K562 (cell line): ENCODE measurements around the gene MAP1A. TPM values are rescaled to one million over a fixed set of nuclear protein-coding genes. Genes with fewer than 3 reads are reported as not detected.
A peak's percentile ranks its signal among the peaks of the same experiment; 100 is the strongest.

Experiments used
- ATAC-seq: fragments of 200-7000 bp; cut with Tn5 transposase; 3 replicates; pipeline ENCODE4 v1.9.1; 2020; ENCODE audit warnings: moderate library complexity
- BruUV-seq: library from RNA; stranded (reverse); fragments of 400-500 nt; replicated peaks from 2 replicates; lab custom pipeline; 2021; lab: Mats Ljungman, UMichigan
- CTCF ChIA-PET: fragments of 300-600 bp; formaldehyde crosslinking; extraction: SDS; loops from one replicate; lab custom pipeline; 2021; ENCODE audit warnings: low intra/inter-chr PET ratio; lab: Yijun Ruan, JAX
- POLR2A ChIA-PET: fragments of 300-600, 350-650 bp; sonication (Branson Sonifier 250); formaldehyde crosslinking; extraction: SDS; loops from one replicate; lab custom pipeline; 2021; ENCODE audit warnings: antibody characterized with exemption, inconsistent platforms; lab: Yijun Ruan, JAX
- DNase-seq, 4 experiments: peaks; one replicate each; pipeline versions ENCODE4 v3.0.0 to v3.0.0-alpha.2; 2011 to 2018; ENCODE audit warnings: low spot score in 3 of 4, mixed read lengths in 3 of 4; ENCODE audit errors: extremely low read depth in 1 of 4
- FAIRE-seq: peaks from 2 replicates; lab custom pipeline; 2011; peaks lifted over from hg19 to GRCh38; lab: Jason Lieb, UNC
- H2AFZ ChIP-seq: 2 replicates; pipeline ENCODE4 v1.6.0; 2011; ENCODE audit warnings: low read depth, low read length, control low read depth, inconsistent platforms
- H3K27ac ChIP-seq: fragments of 200-600 bp; 3 replicates; pipeline ENCODE4 v1.8.0; 2011; ENCODE audit warnings: low read depth, mild to moderate bottlenecking, control low read depth, inconsistent platforms, low read length, moderate library complexity, mixed read lengths; ENCODE audit errors: extremely low read depth
- H3K27me3 ChIP-seq, 2 experiments: fragments of 300-600 bp in 1 of 2; 2 replicates in 1 of 2; 3 replicates in 1 of 2; pipeline versions ENCODE4 v1.6.0 to v1.8.0; 2011; ENCODE audit warnings: inconsistent platforms in 2 of 2, low read length in 2 of 2, mild to moderate bottlenecking in 1 of 2, mixed read lengths in 1 of 2, moderate library complexity in 1 of 2; ENCODE audit not compliant: control insufficient read depth in 2 of 2, insufficient read depth in 2 of 2
- H3K36me3 ChIP-seq: fragments of 300-600 bp; 3 replicates; pipeline ENCODE4 v1.8.0; 2011; ENCODE audit warnings: mild to moderate bottlenecking, low read length, inconsistent platforms; ENCODE audit not compliant: control insufficient read depth, insufficient read depth
- H3K4me1 ChIP-seq, 2 experiments: fragments of 200-600 bp in 1 of 2; replicated peaks in 1 of 2; 2 replicates in 1 of 2; 3 replicates in 1 of 2; pipeline versions ENCODE4 v1.5.1 to v1.8.0; 2011; ENCODE audit warnings: inconsistent platforms in 2 of 2, low read length in 2 of 2, mild to moderate bottlenecking in 1 of 2, mixed read lengths in 1 of 2, moderate library complexity in 1 of 2; ENCODE audit not compliant: control insufficient read depth in 2 of 2, insufficient read depth in 2 of 2
- H3K4me2 ChIP-seq: 2 replicates; pipeline ENCODE4 v1.6.1; 2011; ENCODE audit warnings: low read length, control low read depth, inconsistent platforms, mixed read lengths; ENCODE audit not compliant: insufficient read depth
- H3K4me3 ChIP-seq: fragments of 200-600 bp; sonication (generic), shearing (Covaris generic); 2 replicates; pipeline ENCODE4 v1.5.1; 2016; ENCODE audit warnings: control low read depth, inconsistent platforms
- H3K79me2 ChIP-seq: fragments of 200-600 bp; 3 replicates; pipeline ENCODE4 v1.8.0; 2011; ENCODE audit warnings: low read length, inconsistent platforms; ENCODE audit not compliant: control insufficient read depth, insufficient read depth
- H3K9ac ChIP-seq, 2 experiments: 2 replicates each; pipeline versions ENCODE4 v1.6.0 to v1.6.1; 2011; ENCODE audit warnings: low read depth in 2 of 2, low read length in 2 of 2, control low read depth in 1 of 2, inconsistent platforms in 1 of 2, mild to moderate bottlenecking in 1 of 2, mixed read lengths in 1 of 2; ENCODE audit not compliant: insufficient read depth in 1 of 2
- H3K9me1 ChIP-seq: one replicate; pipeline ENCODE4 v1.6.0; 2011; ENCODE audit warnings: inconsistent platforms, mild to moderate bottlenecking, low read length, moderate library complexity; ENCODE audit not compliant: control insufficient read depth, insufficient read depth
- H3K9me3 ChIP-seq: replicated peaks from 2 replicates; pipeline ENCODE4 v1.5.1; 2011; ENCODE audit warnings: low read depth, low read length, inconsistent platforms; ENCODE audit not compliant: control insufficient read depth, insufficient read depth
- H4K20me1 ChIP-seq: replicated peaks from 2 replicates; pipeline ENCODE4 v1.6.1; 2011; ENCODE audit warnings: low read length, inconsistent platforms, mixed read lengths; ENCODE audit not compliant: control insufficient read depth, insufficient read depth
- C11orf30 ChIP-seq: fragments of 450-650 bp; IDR thresholded peaks from 2 replicates; pipeline ENCODE4 v1.6.1; 2016; ENCODE audit warnings: low read depth, mild to moderate bottlenecking
- CBX8 ChIP-seq: fragments of 200-600 bp; sonication (generic); IDR thresholded peaks from 2 replicates; pipeline ENCODE4 v1.6.1; 2012; ENCODE audit warnings: borderline replicate concordance, mixed run types, low read depth, mild to moderate bottlenecking, moderate library complexity, mixed read lengths, low read length, control low read depth, inconsistent platforms; ENCODE audit not compliant: poor library complexity, severe bottlenecking; ENCODE audit errors: extremely low read depth
- FOXP4 ChIP-seq: sonication (generic); formaldehyde crosslinking; IDR thresholded peaks from 2 replicates; pipeline ENCODE4 v1.8.0; 2022; ENCODE audit warnings: mild to moderate bottlenecking, missing genetic modification reagents, borderline replicate concordance
- SNAPC5 ChIP-seq: fragments of 250-450 bp; sonication (Bioruptor Pico); IDR thresholded peaks from 2 replicates; pipeline ENCODE4 v1.8.0; 2021; ENCODE audit warnings: moderate library complexity, mild to moderate bottlenecking, inconsistent platforms
- ZNF316 ChIP-seq: fragments of 450-650 bp; IDR thresholded peaks from 2 replicates; pipeline ENCODE4 v1.6.1; 2016
- WGBS: fragments of 100-300 bp; shearing (Covaris generic); methylation state at CpG from one replicate; pipeline ENCODE4 v1.1.6; 2016; ENCODE audit warnings: low coverage, mixed read lengths; ENCODE audit not compliant: insufficient coverage; ENCODE audit errors: missing lambda C conversion rate; 5-methylcytosine and 5-hydroxymethylcytosine counted together
- in situ Hi-C: fragments of 300-500 bp; cut with MboI; formaldehyde crosslinking; loops from 4 replicates; pipeline ENCODE4 v1.15.0; 2018; ENCODE audit warnings: inconsistent platforms, mixed read lengths
- intact Hi-C: fragments of 100-400 bp; cut with micrococcal nuclease; formaldehyde crosslinking; loops from 2 replicates; pipeline ENCODE4 v1.14.2; 2022
- polyA plus RNA-seq, 8 experiments: library from polyadenylated mRNA; depleted of rRNA in 4 of 8; stranded (reverse) in 5 of 8; unstranded in 3 of 8; fragments of >200 nt; fragmentation: Nextera tagmentation in 2 of 8; fragmentation: Illumina TruSeq in 1 of 8; extraction: Ambion mirVana in 2 of 8; extraction: Trizol in 1 of 8; gene quantifications; 2 replicates each; pipeline versions ENCODE4 v1.2.1 to v1.2.3, GENCODE V29; 2011 to 2014; ENCODE audit warnings: inconsistent platforms in 1 of 8, missing spikeins in 1 of 8
- total RNA-seq, 7 experiments: library from RNA; depleted of rRNA in 6 of 7; stranded (reverse); fragments of >200 nt in 6 of 7; fragmentation: Illumina TruSeq in 2 of 7; extraction: Trizol in 2 of 7; gene quantifications; 2 replicates each; pipeline versions ENCODE4 v1.2.1 to v1.2.3, GENCODE V29; 2011 to 2021; ENCODE audit warnings: low replicate concordance in 1 of 7
- TF ChIP-seq, protein P1 (sequence below): fragments of 450-650 bp; IDR thresholded peaks from 2 replicates; pipeline ENCODE4 v1.6.1; 2014; ENCODE audit warnings: low read depth, mild to moderate bottlenecking, moderate library complexity, borderline replicate concordance

Gene MAP1A
- total and polyA plus RNA-seq, 9 of the 15 experiments (the other 6 are each of a cell fraction or from before 2014, with no cell fraction given): 2.0 to 20.3 (median 7.3) TPM

DNA sequence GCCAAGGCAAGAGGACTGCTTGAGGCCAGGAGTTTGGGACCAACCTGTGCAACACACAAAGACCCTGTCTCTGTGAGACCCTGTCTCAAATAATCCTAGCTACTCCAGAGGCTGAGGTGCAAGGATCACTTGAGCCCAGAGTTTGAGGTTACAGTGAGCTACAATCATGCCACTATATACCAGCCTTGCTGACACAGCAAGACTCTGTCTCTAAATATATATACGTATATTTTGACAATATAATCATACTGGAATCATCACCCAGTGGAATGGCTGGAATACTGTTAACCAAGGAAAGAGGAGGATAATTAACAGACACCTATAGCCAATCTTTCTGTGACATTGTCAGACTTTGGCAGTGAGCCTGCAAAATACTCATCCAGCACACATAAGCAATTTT is 9.0 kb upstream of the MAP1A start:
- Histone ChIP-seq H2AFZ (no peak overlapping the region), H3K27me3 (no peaks in the 10 kb centered on the region), H3K79me2 (peaks cover 8% of the 10 kb centered on the region; the same call in 2 of the 3 replicates), H3K4me2 (peak overlapping the region; percentile 90; the same call in 1 of the 2 replicates), H3K9me1 (no peaks in the 10 kb centered on the region), H3K9me3 (no peaks in the 10 kb centered on the region), H3K4me1 (peaks cover 13 to 47% of the 10 kb centered on the region in 2 experiments), H3K9ac (no peak overlapping the region), H4K20me1 (peaks cover 3% of the 10 kb centered on the region; the same call in 1 of the 2 replicates), H3K4me3 (no peak overlapping the region), H3K36me3 (no peaks in the 10 kb centered on the region), H3K27ac (peak overlapping the region; percentile 46; the same call in 2 of the 3 replicates)
- ChIA-PET CTCF (no interaction called here), POLR2A (interaction anchor here (1.0 kb wide), 1 partner anchor 9 kb away, joined by 4 read pairs; no protein-coding TSS in a partner anchor)
- no peak for ATAC-seq
- intact Hi-C loops (no loop called here), in situ Hi-C loops (no loop called here)
- no peak for DNase-seq
- 69% methylated on average over 1 of the region's 1 CpG for WGBS
- BruUV-seq: no TSS peak
- TF ChIP-seq, protein P1, sequence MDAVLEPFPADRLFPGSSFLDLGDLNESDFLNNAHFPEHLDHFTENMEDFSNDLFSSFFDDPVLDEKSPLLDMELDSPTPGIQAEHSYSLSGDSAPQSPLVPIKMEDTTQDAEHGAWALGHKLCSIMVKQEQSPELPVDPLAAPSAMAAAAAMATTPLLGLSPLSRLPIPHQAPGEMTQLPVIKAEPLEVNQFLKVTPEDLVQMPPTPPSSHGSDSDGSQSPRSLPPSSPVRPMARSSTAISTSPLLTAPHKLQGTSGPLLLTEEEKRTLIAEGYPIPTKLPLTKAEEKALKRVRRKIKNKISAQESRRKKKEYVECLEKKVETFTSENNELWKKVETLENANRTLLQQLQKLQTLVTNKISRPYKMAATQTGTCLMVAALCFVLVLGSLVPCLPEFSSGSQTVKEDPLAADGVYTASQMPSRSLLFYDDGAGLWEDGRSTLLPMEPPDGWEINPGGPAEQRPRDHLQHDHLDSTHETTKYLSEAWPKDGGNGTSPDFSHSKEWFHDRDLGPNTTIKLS: no peak
- no peak for TF ChIP-seq FOXP4
- TF ChIP-seq CBX8: no peak
- peak; percentile 54 for TF ChIP-seq C11orf30
- no peak for TF ChIP-seq SNAPC5
- peak; percentile 65 for TF ChIP-seq ZNF316
- no peak for FAIRE-seq
